ENCODE measurements around the gene TCF3.

- TF ChIP-seq EZH2phosphoT487 (IDR thresholded peaks at IDR 0.05; ENCODE audit: insufficient read depth, low read depth) (no peak), EZH2 (IDR thresholded peaks at IDR 0.05; ENCODE audit: insufficient read depth, poor library complexity, severe bottlenecking) (no peak)
These were observed 5.6 kb downstream of the TCF3 start for GRCh38 chr19:1646659-1647453.
